Breast epithelium (tissue), 3 donors: ENCODE data around the gene KCNE4.

Experiments
- CTCF ChIP-seq, 3 donors: fragments of 450-650 bp; IDR thresholded peaks; one replicate each; pipeline ENCODE4 v1.5.1; 2016 to 2017; ENCODE audit warnings: antibody characterized with exemption in 3 of 3, mild to moderate bottlenecking in 3 of 3, moderate library complexity in 3 of 3
- POLR2A ChIP-seq: fragments of 450-650 bp; IDR thresholded peaks from one replicate; pipeline ENCODE4 v1.6.1; 2016; ENCODE audit warnings: antibody characterized with exemption, mild to moderate bottlenecking, moderate library complexity
- POLR2AphosphoS5 ChIP-seq, 3 donors: sonication (generic); formaldehyde crosslinking; IDR thresholded peaks; one replicate each; pipeline ENCODE4 v1.6.1; 2017; ENCODE audit warnings: antibody characterized with exemption in 3 of 3

GRCh38 chr2:223083402-223084070 lies 31.5 kb downstream of the KCNE4 start:
- TF ChIP-seq CTCF (IDR thresholded peaks at IDR 0.05) (no peak), POLR2A (no peak), POLR2AphosphoS5 (IDR thresholded peaks at IDR 0.05) (no peak)
